Ovary (tissue), 9 donors: ENCODE results near the gene INSIG2. TPM values are rescaled to one million over a fixed set of nuclear protein-coding genes. Genes with fewer than 3 reads are reported as not detected.

ENCODE experiments used
- DNase-seq, 5 donors: peaks; one replicate each; pipeline ENCODE4 v3.0.0-alpha.2; 2019 to 2020
- H3K27ac ChIP-seq, 2 donors: fragments of 200-600 bp; one replicate each; pipeline versions ENCODE4 v1.5.1 to v1.8.0; 2019 to 2022
- H3K27me3 ChIP-seq: fragments of 200-600 bp; one replicate; pipeline ENCODE4 v1.8.0; 2022
- H3K36me3 ChIP-seq: fragments of 200-600 bp; sonication (generic); one replicate; pipeline ENCODE4 v1.5.1; 2019
- H3K4me1 ChIP-seq: one replicate; pipeline ENCODE4 v1.8.1; 2013; ENCODE audit warnings: mild to moderate bottlenecking, moderate library complexity; ENCODE audit not compliant: insufficient read depth
- H3K4me3 ChIP-seq: fragments of 200-600 bp; sonication (generic); one replicate; pipeline ENCODE4 v1.5.1; 2017
- H3K9me3 ChIP-seq, 2 donors: fragments of 200-600 bp in 1 of 2; sonication (generic) in 1 of 2; one replicate each; pipeline versions ENCODE4 v1.5.1 to v1.8.1; 2013 to 2019; ENCODE audit warnings: mild to moderate bottlenecking in 1 of 2, moderate library complexity in 1 of 2
- CTCF ChIP-seq, 3 donors: fragments of 450-650 bp in 2 of 3; fragments of 200-600 bp in 1 of 3; IDR thresholded peaks; one replicate each; pipeline versions ENCODE4 v1.5.1 to v1.8.0; 2016 to 2022; ENCODE audit warnings: antibody characterized with exemption in 3 of 3, mild to moderate bottlenecking in 1 of 3
- EP300 ChIP-seq: sonication (generic); formaldehyde crosslinking; IDR thresholded peaks from one replicate; pipeline ENCODE4 v1.6.1; 2017; ENCODE audit warnings: antibody characterized with exemption
- POLR2A ChIP-seq: fragments of 450-650 bp; IDR thresholded peaks from one replicate; pipeline ENCODE4 v1.6.1; 2017; ENCODE audit warnings: antibody characterized with exemption, mild to moderate bottlenecking, moderate library complexity
- WGBS, 3 donors: extraction: QIAGEN DNeasy Blood & Tissue Kit in 1 of 3; methylation state at CpG; one replicate each; pipeline versions ENCODE4 v1.1.5 to v1.1.7; 2013 to 2017; 5-methylcytosine and 5-hydroxymethylcytosine counted together
- intact Hi-C, 4 donors: fragments of 100-400 bp; cut with DNase I; formaldehyde crosslinking; loops; one replicate each; pipeline versions ENCODE4 v1.11.0 to v1.15.1; 2022 to 2023
- polyA plus RNA-seq, 2 donors: library from polyadenylated mRNA; stranded (reverse); fragments of 200-250 nt in 1 of 2; fragments of 350-450 nt in 1 of 2; fragmentation: Illumina TruSeq in 1 of 2; extraction: RNeasy Lipid Tissue Mini Kit (QIAGEN cat#74804) in 1 of 2; gene quantifications; one replicate each; pipeline ENCODE4 v1.2.3, GENCODE V29; 2013 to 2014
- total RNA-seq, 7 donors: library from RNA; depleted of rRNA in 2 of 7; stranded (reverse); fragments of >200 nt in 2 of 7; fragmentation: NEBNext Ultra II Directional in 3 of 7; extraction: Animal tissue kit (Norgen Biotek cat#: 25700) in 3 of 7; gene quantifications; one replicate each; pipeline versions ENCODE4 v1.1.0 to v1.2.4, GENCODE V29; 2016 to 2023
- donor health status: DM: no; HTN: no; CAD: no; lungs with moderate emphysema.
- donor health status: DM: no; HTN: no; CAD: no.
- donor health status: Bipolar disorder and iron deficiency.
- donor health status: DM: yes; HTN: yes; CAD: no.
- donor health status: DM: no; HTN: no; CAD: no.
- donor health status: DM: yes; HTN: yes; CAD: no.

The INSIG2 gene
- total and polyA plus RNA-seq, 9 donors: 10.9 to 20.3 (median 16.6) TPM

- H3K36me3 ChIP-seq: no peaks in the 10 kb centered on the region
- H3K27ac ChIP-seq: no peak overlapping the region
- H3K4me3 ChIP-seq: no peak overlapping the region
- intact Hi-C loops: no loop called here
- WGBS, 3 donors: 87 to 88% (median 88%) methylated on average over 5 of the region's 5 CpGs
- peaks cover 2% of the 10 kb centered on the region for H3K4me1 ChIP-seq
- H3K9me3 ChIP-seq: no peaks in the 10 kb centered on the region
- no peaks in the 10 kb centered on the region for H3K27me3 ChIP-seq
- no peak for DNase-seq
- TF ChIP-seq CTCF (IDR thresholded peaks at IDR 0.05) (no peak), POLR2A (no peak), EP300 (no peak)
Measured at GRCh38 chr2:118084491-118085089, 3.7 kb upstream of the INSIG2 start.

DNA sequence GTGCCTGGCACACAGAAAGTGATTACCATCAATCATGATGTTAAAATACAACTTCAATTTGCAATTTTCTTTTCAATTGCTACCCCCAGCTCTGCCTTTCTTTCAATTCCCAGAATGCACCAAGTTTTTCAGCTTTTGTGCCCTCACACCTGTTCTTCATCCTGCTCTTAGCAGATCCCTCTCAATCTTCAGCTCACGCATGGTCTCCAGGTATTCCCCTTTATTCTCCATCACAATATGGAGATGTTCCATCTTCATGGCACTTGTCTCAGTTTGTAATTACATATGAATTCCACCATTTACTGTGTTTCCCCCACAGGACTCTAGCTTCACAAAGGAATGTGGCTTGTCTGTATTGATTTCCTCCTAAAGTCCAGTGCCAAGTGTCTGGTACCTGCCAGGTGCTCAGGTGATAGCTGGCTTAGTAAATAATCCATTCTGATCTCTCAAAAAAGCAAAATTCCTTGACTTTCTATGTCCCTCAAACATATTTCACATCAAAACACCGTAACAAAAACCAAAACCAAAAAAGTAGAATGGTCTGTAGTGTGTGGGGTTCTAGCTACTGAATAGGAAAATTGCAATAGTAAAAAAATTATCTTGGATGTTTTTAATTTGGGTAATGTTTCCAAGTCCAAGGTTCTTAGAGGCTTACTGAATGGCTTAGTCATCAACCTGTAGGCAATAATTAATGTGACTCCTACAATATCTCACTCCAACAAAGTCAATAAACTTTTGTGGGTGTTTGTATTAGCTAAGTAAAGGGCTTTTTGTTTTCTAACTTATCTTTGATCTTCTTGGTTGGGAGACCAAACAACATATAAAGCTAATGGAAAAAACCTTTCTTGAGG, 2.9 kb upstream of the INSIG2 start:
- no peaks in the 10 kb centered on the region for H3K27me3 ChIP-seq
- H3K4me3 ChIP-seq: no peak overlapping the region
- no peak overlapping the region for H3K27ac ChIP-seq
- peaks cover 2% of the 10 kb centered on the region for H3K4me1 ChIP-seq
- 86 to 93% (median 87%) methylated on average over 2 of the region's 2 CpGs for WGBS, 3 donors
- no peak for TF ChIP-seq CTCF (IDR thresholded peaks at IDR 0.05)
- no peak for TF ChIP-seq POLR2A
- TF ChIP-seq EP300: no peak
- DNase-seq: no peak
- no peaks in the 10 kb centered on the region for H3K9me3 ChIP-seq
- intact Hi-C loops: no loop called here
- no peaks in the 10 kb centered on the region for H3K36me3 ChIP-seq

DNA sequence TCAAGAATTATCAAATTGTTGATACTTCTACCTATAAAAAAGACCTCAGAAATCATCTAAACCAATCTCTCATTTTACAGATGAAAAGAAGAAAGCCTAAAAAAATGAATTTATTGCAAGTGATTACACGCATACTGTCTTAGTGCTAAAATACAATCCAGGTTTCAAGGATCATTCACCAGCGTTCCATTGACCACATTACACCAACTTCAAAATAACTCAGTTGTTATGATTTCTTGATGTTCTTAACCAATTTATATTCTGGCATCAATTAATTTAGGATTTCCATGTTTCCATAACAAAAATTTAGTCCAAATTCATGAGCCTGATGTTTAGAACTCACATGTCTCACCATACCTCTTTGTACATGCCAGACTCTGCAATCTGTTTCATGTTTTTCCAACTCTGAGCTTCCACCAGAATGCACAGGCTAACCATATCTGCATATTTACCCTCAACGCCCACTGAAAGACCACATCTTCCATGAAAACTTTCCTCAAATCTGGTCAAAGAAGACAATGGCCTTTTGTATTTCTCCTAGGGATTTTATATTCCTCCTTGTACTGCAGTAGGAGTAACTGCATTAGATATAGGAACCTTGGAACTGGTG, 2.1 kb upstream of the INSIG2 start:
- H3K4me1 ChIP-seq: peaks cover 2% of the 10 kb centered on the region
- no peak for DNase-seq
- WGBS, 3 donors: 84 to 85% (median 85%) methylated on average over 3 of the region's 3 CpGs
- no peak for TF ChIP-seq EP300
- no peak for TF ChIP-seq CTCF (IDR thresholded peaks at IDR 0.05)
- no peak for TF ChIP-seq POLR2A
- intact Hi-C loops: no loop called here
- H3K27ac ChIP-seq: no peak overlapping the region
- H3K36me3 ChIP-seq: no peaks in the 10 kb centered on the region
- no peaks in the 10 kb centered on the region for H3K27me3 ChIP-seq
- H3K9me3 ChIP-seq: no peaks in the 10 kb centered on the region
- no peak overlapping the region for H3K4me3 ChIP-seq

DNA sequence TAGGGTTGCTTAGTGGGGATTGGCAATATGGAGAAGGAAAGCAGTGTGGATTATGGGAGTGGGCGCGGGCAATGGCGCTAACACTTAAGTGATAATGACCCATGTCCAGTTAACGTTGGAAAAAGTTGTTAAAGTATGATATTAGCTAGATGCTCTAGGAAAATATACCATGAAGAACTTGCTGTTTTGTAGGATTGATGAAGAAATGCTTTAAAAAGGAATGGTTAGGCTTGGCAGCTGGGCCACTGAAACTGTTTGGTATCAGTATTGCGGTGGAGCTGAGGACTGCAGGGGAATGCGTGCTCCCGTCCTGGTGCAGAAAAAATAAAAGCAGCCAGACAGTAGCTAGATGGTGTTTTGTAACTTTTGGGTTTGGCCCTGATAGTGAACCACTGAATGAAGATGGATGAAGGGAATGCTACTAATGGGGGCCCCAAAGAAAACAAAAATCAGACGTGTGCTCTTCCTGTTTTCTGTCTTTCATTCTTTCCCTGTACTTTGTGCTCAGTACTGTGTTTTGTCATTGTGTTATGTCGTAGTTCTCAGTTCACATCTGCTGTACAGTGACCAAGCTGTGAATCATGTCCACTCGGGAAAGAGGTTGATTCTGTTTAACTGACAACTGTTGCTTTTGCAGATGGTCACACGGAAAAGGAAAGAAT, 999 bp downstream of the INSIG2 start:
- H3K27ac ChIP-seq: no peak overlapping the region
- H3K36me3 ChIP-seq: no peaks in the 10 kb centered on the region
- H3K27me3 ChIP-seq: no peaks in the 10 kb centered on the region
- TF ChIP-seq EP300 (no peak), POLR2A (no peak), CTCF (IDR thresholded peaks at IDR 0.05) (no peak)
- whole genome bisulfite sequencing, 3 donors: 7 to 8% (median 8%) methylated on average over 11 of the region's 11 CpGs
- peaks cover 3% of the 10 kb centered on the region for H3K4me1 ChIP-seq
- no peaks in the 10 kb centered on the region for H3K9me3 ChIP-seq
- peak in 2 of 5 donors; percentile 11 to 18 for DNase-seq
- peak overlapping the region; percentile 83 for H3K4me3 ChIP-seq
- intact Hi-C loops: no loop called here
